OCI-LY3 (cell line): ENCODE measurements around the gene MYL4.
A peak's percentile ranks its signal among the peaks of the same experiment; 100 is the strongest.

Experiments used
- H2AFZ ChIP-seq: fragments of 200-600, 300-600 bp; shearing (Covaris generic); 2 replicates; pipeline ENCODE4 v1.6.0; 2014; ENCODE audit warnings: antibody characterized with exemption, low read depth, low read length
- H3K27ac ChIP-seq: fragments of 200-600, 300-600 bp; sonication (generic); 2 replicates; pipeline ENCODE4 v1.5.1; 2014; ENCODE audit warnings: mild to moderate bottlenecking, low read length, moderate library complexity, mixed read lengths
- H3K27me3 ChIP-seq: fragments of 200-600, 300-600 bp; sonication (generic); 2 replicates; pipeline ENCODE4 v1.6.1; 2014; ENCODE audit warnings: low read depth, low read length, mixed read lengths
- H3K36me3 ChIP-seq: fragments of 200-600, 300-600 bp; sonication (generic); replicated peaks from 2 replicates; pipeline ENCODE3; 2014; ENCODE audit warnings: low read depth, low read length, mixed read lengths
- H3K4me1 ChIP-seq: fragments of 300-600, 200-600 bp; sonication (generic); 2 replicates; pipeline ENCODE4 v1.6.1; 2014; ENCODE audit warnings: low read length, mixed read lengths
- H3K4me2 ChIP-seq: fragments of 200-600, 300-600 bp; sonication (generic); 2 replicates; pipeline ENCODE4 v1.6.1; 2014; ENCODE audit warnings: low read length, mixed read lengths
- H3K4me3 ChIP-seq: fragments of 300-600, 200-600 bp; sonication (generic); 2 replicates; pipeline ENCODE4 v1.5.1; 2014; ENCODE audit warnings: antibody characterized with exemption, mild to moderate bottlenecking, low read length, moderate library complexity
- H3K79me2 ChIP-seq: fragments of 300-600, 200-600 bp; shearing (Covaris generic); 2 replicates; pipeline ENCODE4 v1.6.1; 2014; ENCODE audit warnings: mild to moderate bottlenecking, low read length, mixed read lengths
- H3K9ac ChIP-seq: fragments of 300-600, 200-600 bp; shearing (Covaris generic); 2 replicates; pipeline ENCODE4 v1.6.0; 2014; ENCODE audit warnings: mild to moderate bottlenecking, low read length, moderate library complexity
- H3K9me3 ChIP-seq: fragments of 200-600, 300-600 bp; shearing (Covaris generic); 2 replicates; pipeline ENCODE4 v1.6.1; 2014; ENCODE audit warnings: low read length, mixed read lengths; ENCODE audit not compliant: insufficient read depth
- H4K20me1 ChIP-seq: fragments of 200-600, 300-600 bp; sonication (generic); 2 replicates; pipeline ENCODE4 v1.6.1; 2016; ENCODE audit warnings: low read length, mixed read lengths; ENCODE audit not compliant: insufficient read depth
- CTCF ChIP-seq: fragments of 200-600, 300-600 bp; sonication (generic); IDR thresholded peaks from 2 replicates; pipeline ENCODE4 v1.5.1; 2014; ENCODE audit warnings: antibody characterized with exemption, low read length, low read depth
- EZH2phosphoT487 ChIP-seq: fragments of 200-600 bp; shearing (Covaris generic); IDR thresholded peaks from 2 replicates; pipeline ENCODE4 v1.6.1; 2018; ENCODE audit warnings: antibody characterized with exemption, mixed run types, low read depth

Gene MYL4

GRCh38 chr17:47188271-47188875 is 20.8 kb upstream of the MYL4 start:
- TF ChIP-seq CTCF: no peak
- TF ChIP-seq EZH2phosphoT487: no peak
- Histone ChIP-seq H2AFZ (no peak overlapping the region), H4K20me1 (peaks cover 34% of the 10 kb centered on the region), H3K9me3 (no peaks in the 10 kb centered on the region), H3K4me1 (peaks cover 8% of the 10 kb centered on the region; the same call in 1 of the 2 replicates), H3K9ac (peak overlapping the region; percentile 96), H3K27me3 (no peaks in the 10 kb centered on the region), H3K4me3 (peak overlapping the region; percentile 95), H3K36me3 (peaks cover 2% of the 10 kb centered on the region), H3K4me2 (peak overlapping the region; percentile 92), H3K79me2 (peaks cover 57% of the 10 kb centered on the region), H3K27ac (peak overlapping the region; percentile 71)

GRCh38 chr17:47188876-47189731 is 20.0 kb upstream of the MYL4 start, which contains the start of gene CDC27:
CDC27 (minus strand) TSS chr17:47189295; CDS start chr17:47189172, 123 bp downstream.
- Histone ChIP-seq H3K27ac (peak within 1 kb of the TSS; percentile 71), H3K79me2 (peaks cover 50% of the 10 kb centered on the region), H3K9ac (peak within 1 kb of the TSS; percentile 96), H3K4me2 (peak within 1 kb of the TSS; percentile 92), H4K20me1 (peaks cover 28% of the 10 kb centered on the region), H2AFZ (peak within 1 kb of the TSS; percentile 89; the same call in 1 of the 2 replicates), H3K27me3 (no peaks in the 10 kb centered on the region), H3K9me3 (no peaks in the 10 kb centered on the region), H3K4me3 (peak within 1 kb of the TSS; percentile 95), H3K36me3 (peaks cover 2% of the 10 kb centered on the region), H3K4me1 (peaks cover 8% of the 10 kb centered on the region; the same call in 1 of the 2 replicates)
- no peak for TF ChIP-seq CTCF
- no peak for TF ChIP-seq EZH2phosphoT487

- H3K4me1 ChIP-seq: peaks cover 8% of the 10 kb centered on the region; the same call in 1 of the 2 replicates
- no peaks in the 10 kb centered on the region for H3K27me3 ChIP-seq
- peak overlapping the region; percentile 79 for H3K4me3 ChIP-seq
- H3K4me2 ChIP-seq: peak overlapping the region; percentile 78
- H4K20me1 ChIP-seq: peaks cover 21% of the 10 kb centered on the region
- peak overlapping the region; percentile 74 for H3K9ac ChIP-seq
- TF ChIP-seq CTCF (no peak), EZH2phosphoT487 (no peak)
- no peak overlapping the region for H3K27ac ChIP-seq
- H3K79me2 ChIP-seq: peaks cover 43% of the 10 kb centered on the region
- H3K36me3 ChIP-seq: peaks cover 2% of the 10 kb centered on the region
- H2AFZ ChIP-seq: peak overlapping the region; percentile 89; the same call in 1 of the 2 replicates
- no peaks in the 10 kb centered on the region for H3K9me3 ChIP-seq
Measured at GRCh38 chr17:47189732-47190237, 19.4 kb upstream of the MYL4 start.

- no peak overlapping the region for H3K9ac ChIP-seq
- H3K9me3 ChIP-seq: no peaks in the 10 kb centered on the region
- TF ChIP-seq EZH2phosphoT487 (no peak), CTCF (no peak)
- H3K27ac ChIP-seq: no peak overlapping the region
- H3K79me2 ChIP-seq: peaks cover 38% of the 10 kb centered on the region
- H3K36me3 ChIP-seq: peaks cover 2% of the 10 kb centered on the region
- H3K27me3 ChIP-seq: no peaks in the 10 kb centered on the region
- H4K20me1 ChIP-seq: peaks cover 20% of the 10 kb centered on the region
- H2AFZ ChIP-seq: no peak overlapping the region
- H3K4me1 ChIP-seq: peaks cover 8% of the 10 kb centered on the region; the same call in 1 of the 2 replicates
- H3K4me3 ChIP-seq: no peak overlapping the region
- H3K4me2 ChIP-seq: no peak overlapping the region
Measured at GRCh38 chr17:47190243-47190642, 18.9 kb upstream of the MYL4 start.
